Ascending aorta (tissue), 2 donors: Measurements from ENCODE around the gene SNTG2. TPM values are rescaled to one million over a fixed set of nuclear protein-coding genes. Genes with fewer than 3 reads are reported as not detected.

Experiments used
- DNase-seq, 2 donors: peaks; one replicate each; pipeline ENCODE4 v3.0.0-alpha.2; 2019; ENCODE audit warnings: low spot score in 2 of 2
- H3K27ac ChIP-seq, 2 donors: fragments of 200-600 bp; sonication (generic); one replicate each; pipeline ENCODE4 v1.5.1; 2016 to 2017; ENCODE audit warnings: mild to moderate bottlenecking in 1 of 2
- H3K27me3 ChIP-seq: fragments of 200-600 bp; sonication (generic); one replicate; pipeline ENCODE4 v1.5.1; 2017
- H3K36me3 ChIP-seq, 2 donors: fragments of 200-600 bp; sonication (generic); one replicate each; pipeline ENCODE4 v1.5.1; 2016
- H3K4me1 ChIP-seq, 2 donors: fragments of 200-600 bp; sonication (generic); one replicate each; pipeline ENCODE4 v1.5.1; 2016 to 2017; ENCODE audit warnings: mild to moderate bottlenecking in 1 of 2
- H3K4me3 ChIP-seq, 2 donors: fragments of 200-600 bp; sonication (generic); one replicate each; pipeline ENCODE4 v1.5.1; 2016 to 2017; ENCODE audit warnings: mild to moderate bottlenecking in 1 of 2
- H3K9me3 ChIP-seq, 2 donors: fragments of 200-600 bp; sonication (generic); one replicate each; pipeline ENCODE4 v1.5.1; 2016
- CTCF ChIP-seq, 3 experiments: fragments of 200-600 bp in 2 of 3; fragments of 450-650 bp in 1 of 3; sonication (generic) in 2 of 3; IDR thresholded peaks; one replicate each; pipeline ENCODE4 v1.5.1; 2016 to 2019; ENCODE audit warnings: antibody characterized with exemption in 3 of 3, mild to moderate bottlenecking in 1 of 3, moderate library complexity in 1 of 3
- intact Hi-C: fragments of 100-400 bp; cut with DNase I; formaldehyde crosslinking; loops from one replicate; pipeline ENCODE4 v1.15.1; 2023
- total RNA-seq: library from RNA; depleted of rRNA; stranded (reverse); fragments of >200 nt; gene quantifications from one replicate; pipeline ENCODE4 v1.1.0, GENCODE V29; 2016

The SNTG2 gene
- total RNA-seq, 1 donor from 2014 or later: 9.9 TPM

GRCh38 chr2:1235806-1236205, 285.2 kb downstream of the SNTG2 start:
- H3K27me3 ChIP-seq: no peaks in the 10 kb centered on the region
- TF ChIP-seq CTCF (IDR thresholded peaks at IDR 0.05): no peak
- DNase-seq: no peak
- no peak overlapping the region for H3K27ac ChIP-seq
- H3K36me3 ChIP-seq: no peaks in the 10 kb centered on the region
- no peak overlapping the region for H3K4me3 ChIP-seq
- H3K4me1 ChIP-seq: no peaks in the 10 kb centered on the region
- no peaks in the 10 kb centered on the region for H3K9me3 ChIP-seq
- intact Hi-C loops: no loop called here

GRCh38 chr2:1236606-1237005, 286.0 kb downstream of the SNTG2 start:
- no peaks in the 10 kb centered on the region for H3K27me3 ChIP-seq
- H3K4me3 ChIP-seq: no peak overlapping the region
- no peak for DNase-seq
- no peaks in the 10 kb centered on the region for H3K36me3 ChIP-seq
- H3K4me1 ChIP-seq: no peaks in the 10 kb centered on the region
- no peak for TF ChIP-seq CTCF (IDR thresholded peaks at IDR 0.05)
- no peak overlapping the region for H3K27ac ChIP-seq
- intact Hi-C loops: no loop called here
- no peaks in the 10 kb centered on the region for H3K9me3 ChIP-seq

GRCh38 chr2:1237783-1238182, 287.1 kb downstream of the SNTG2 start:
- DNase-seq: no peak
- intact Hi-C loops: no loop called here
- H3K27me3 ChIP-seq: no peaks in the 10 kb centered on the region
- no peak for TF ChIP-seq CTCF (IDR thresholded peaks at IDR 0.05)
- no peaks in the 10 kb centered on the region for H3K4me1 ChIP-seq
- no peaks in the 10 kb centered on the region for H3K36me3 ChIP-seq
- no peak overlapping the region for H3K4me3 ChIP-seq
- H3K9me3 ChIP-seq: no peaks in the 10 kb centered on the region
- no peak overlapping the region for H3K27ac ChIP-seq

- Histone ChIP-seq H3K27ac (no peak overlapping the region), H3K9me3 (no peaks in the 10 kb centered on the region), H3K27me3 (no peaks in the 10 kb centered on the region), H3K36me3 (no peaks in the 10 kb centered on the region), H3K4me1 (no peaks in the 10 kb centered on the region), H3K4me3 (no peak overlapping the region)
- DNase-seq: no peak
- no peak for TF ChIP-seq CTCF (IDR thresholded peaks at IDR 0.05)
- intact Hi-C loops: no loop called here
Observed at GRCh38 chr2:1238598-1239138, 288.0 kb downstream of the SNTG2 start.

GRCh38 chr2:1245193-1245592, 294.5 kb downstream of the SNTG2 start:
- Histone ChIP-seq H3K36me3 (no peaks in the 10 kb centered on the region), H3K27me3 (no peaks in the 10 kb centered on the region), H3K4me1 (no peaks in the 10 kb centered on the region), H3K27ac (no peak overlapping the region), H3K9me3 (no peaks in the 10 kb centered on the region), H3K4me3 (no peak overlapping the region)
- DNase-seq: no peak
- no peak for TF ChIP-seq CTCF (IDR thresholded peaks at IDR 0.05)
- intact Hi-C loops: no loop called here

- H3K27me3 ChIP-seq: no peaks in the 10 kb centered on the region
- H3K27ac ChIP-seq: no peak overlapping the region
- no peak overlapping the region for H3K4me3 ChIP-seq
- no peak for DNase-seq
- no peaks in the 10 kb centered on the region for H3K9me3 ChIP-seq
- no peaks in the 10 kb centered on the region for H3K36me3 ChIP-seq
- no peak for TF ChIP-seq CTCF (IDR thresholded peaks at IDR 0.05)
- no peaks in the 10 kb centered on the region for H3K4me1 ChIP-seq
- intact Hi-C loops: no loop called here
Observed at GRCh38 chr2:1246239-1246638, 295.6 kb downstream of the SNTG2 start.
